LNCaP clone FGC (cell line): ENCODE data around the gene ADRM1.

Source experiments
- DNase-seq: peaks from one replicate; pipeline ENCODE4 v3.0.0-alpha.2; 2011; ENCODE audit warnings: low read depth
- H3K4me3 ChIP-seq: 2 replicates; pipeline ENCODE4 v1.5.1; 2011; ENCODE audit warnings: mild to moderate bottlenecking, low read depth, low read length, control low read depth
- CTCF ChIP-seq: IDR thresholded peaks from 2 replicates; pipeline ENCODE4 v1.5.1; 2012; ENCODE audit warnings: mild to moderate bottlenecking; ENCODE audit not compliant: control insufficient read depth, insufficient read depth; ENCODE audit errors: extremely low read depth

ADRM1 gene

GRCh38 chr20:62262064-62262463 is 40.7 kb upstream of the ADRM1 start:
- no peak overlapping the region for H3K4me3 ChIP-seq
- TF ChIP-seq CTCF: no peak
- DNase-seq: no peak

GRCh38 chr20:62263396-62263795 is 39.4 kb upstream of the ADRM1 start:
- no peak for DNase-seq
- no peak overlapping the region for H3K4me3 ChIP-seq
- no peak for TF ChIP-seq CTCF

- H3K4me3 ChIP-seq: no peak overlapping the region
- no peak for DNase-seq
- TF ChIP-seq CTCF: no peak
Observed at GRCh38 chr20:62265365-62265764, 37.4 kb upstream of the ADRM1 start.

- no peak overlapping the region for H3K4me3 ChIP-seq
- no peak for DNase-seq
- TF ChIP-seq CTCF: no peak
Observed at GRCh38 chr20:62266340-62266739, 36.5 kb upstream of the ADRM1 start.

- TF ChIP-seq CTCF: no peak
- no peak overlapping the region for H3K4me3 ChIP-seq
- no peak for DNase-seq
Observed at GRCh38 chr20:62266851-62267250, 35.9 kb upstream of the ADRM1 start.

GRCh38 chr20:62267543-62267942 is 35.3 kb upstream of the ADRM1 start:
- H3K4me3 ChIP-seq: no peak overlapping the region
- DNase-seq: no peak

More at GRCh38 chr20:62267543-62267942, 35.3 kb upstream of the ADRM1 start:
- no peak for TF ChIP-seq CTCF
